CD4-positive, alpha-beta T cell (primary cell): ENCODE measurements around the gene RANBP9. TPM values are rescaled to one million over a fixed set of nuclear protein-coding genes. Genes with fewer than 3 reads are reported as not detected.

Source experiments
- ATAC-seq: fragments of 200-7000 bp; cut with Tn5 transposase; one replicate; pipeline ENCODE4 v1.10.0; 2022; ENCODE audit warnings: mild to moderate bottlenecking; ENCODE audit not compliant: poor library complexity
- CTCF ChIA-PET: fragments of 350-600 bp; sonication (Branson Sonifier 250); formaldehyde crosslinking; loops from one replicate; lab custom pipeline; 2021; ENCODE audit warnings: antibody characterized with exemption, inconsistent platforms; lab: Charles Lee
- POLR2A ChIA-PET: fragments of 350-600 bp; sonication (Branson Sonifier 250); formaldehyde crosslinking; loops from one replicate; lab custom pipeline; 2021; ENCODE audit warnings: antibody characterized with exemption, inconsistent platforms; lab: Charles Lee
- DNase-seq, 14 experiments: peaks; one replicate each; pipeline ENCODE4 v3.0.0-alpha.2; 2013 to 2020; ENCODE audit warnings: mixed read lengths in 2 of 14
- H3K27ac ChIP-seq, 2 donors: one replicate each; pipeline versions ENCODE4 v1.5.1 to v1.7.0; 2013; ENCODE audit warnings: low read length in 2 of 2, low read depth in 1 of 2, mild to moderate bottlenecking in 1 of 2
- H3K27me3 ChIP-seq, 2 experiments: 1 replicate in 1 of 2; 2 replicates in 1 of 2; pipeline versions ENCODE4 v1.6.1 to v1.7.0; 2013; ENCODE audit warnings: low read length in 2 of 2, control low read depth in 1 of 2, mild to moderate bottlenecking in 1 of 2, moderate library complexity in 1 of 2; ENCODE audit not compliant: insufficient read depth in 2 of 2, control insufficient read depth in 1 of 2
- H3K36me3 ChIP-seq: one replicate; pipeline ENCODE4 v1.6.1; 2013; ENCODE audit warnings: low read length, control low read depth; ENCODE audit not compliant: insufficient read depth
- H3K4me1 ChIP-seq: one replicate; pipeline ENCODE4 v1.6.1; 2013; ENCODE audit warnings: low read length, control low read depth; ENCODE audit not compliant: insufficient read depth
- H3K4me3 ChIP-seq: one replicate; pipeline ENCODE4 v1.5.1; 2013; ENCODE audit warnings: mild to moderate bottlenecking, low read length, moderate library complexity
- H3K9me3 ChIP-seq, 2 experiments: 1 replicate in 1 of 2; 2 replicates in 1 of 2; pipeline versions ENCODE4 v1.6.1 to v1.7.0; 2013; ENCODE audit warnings: low read length in 2 of 2, mild to moderate bottlenecking in 2 of 2, control low read depth in 1 of 2, moderate library complexity in 1 of 2; ENCODE audit not compliant: control insufficient read depth in 1 of 2, insufficient read depth in 1 of 2
- H3K27ac Mint-ChIP-seq: one replicate; pipeline ENCODE4 v1.8.0; 2020; ENCODE audit warnings: mixed read lengths
- H3K27me3 Mint-ChIP-seq: one replicate; pipeline ENCODE4 v1.8.0; 2021; ENCODE audit warnings: mixed read lengths
- H3K36me3 Mint-ChIP-seq: one replicate; pipeline ENCODE4 v1.8.0; 2021; ENCODE audit warnings: low read depth, mixed read lengths
- H3K4me1 Mint-ChIP-seq: one replicate; pipeline ENCODE4 v1.8.0; 2021; ENCODE audit warnings: low read depth, mixed read lengths
- H3K4me3 Mint-ChIP-seq: one replicate; pipeline ENCODE4 v1.8.0; 2020; ENCODE audit warnings: mild to moderate bottlenecking, mixed read lengths
- H3K9me3 Mint-ChIP-seq: one replicate; pipeline ENCODE4 v1.8.0; 2020; ENCODE audit warnings: mixed read lengths
- intact Hi-C, 2 experiments: fragments of 100-400 bp; cut with DNase I in 1 of 2; cut with micrococcal nuclease in 1 of 2; formaldehyde crosslinking; loops; one replicate each; pipeline versions ENCODE4 v1.15.1 to v1.9.0; 2023 to 2025; cut with DNase I, micrococcal nuclease
- total RNA-seq, 174 experiments: library from RNA in 2 of 174; stranded (reverse) in 2 of 174; gene quantifications; one replicate each; pipeline ENCODE4 v1.2.3 and lab custom pipeline; 2021 to 2026
- TF ChIP-seq, protein P1 (sequence below): fragments of 200-600 bp; IDR thresholded peaks from one replicate; pipeline ENCODE4 v1.8.0; 2022; ENCODE audit warnings: antibody characterized with exemption, mild to moderate bottlenecking

Gene RANBP9
- total RNA-seq, 2 experiments from 2014 or later: 60.8 to 62.9 TPM

DNA sequence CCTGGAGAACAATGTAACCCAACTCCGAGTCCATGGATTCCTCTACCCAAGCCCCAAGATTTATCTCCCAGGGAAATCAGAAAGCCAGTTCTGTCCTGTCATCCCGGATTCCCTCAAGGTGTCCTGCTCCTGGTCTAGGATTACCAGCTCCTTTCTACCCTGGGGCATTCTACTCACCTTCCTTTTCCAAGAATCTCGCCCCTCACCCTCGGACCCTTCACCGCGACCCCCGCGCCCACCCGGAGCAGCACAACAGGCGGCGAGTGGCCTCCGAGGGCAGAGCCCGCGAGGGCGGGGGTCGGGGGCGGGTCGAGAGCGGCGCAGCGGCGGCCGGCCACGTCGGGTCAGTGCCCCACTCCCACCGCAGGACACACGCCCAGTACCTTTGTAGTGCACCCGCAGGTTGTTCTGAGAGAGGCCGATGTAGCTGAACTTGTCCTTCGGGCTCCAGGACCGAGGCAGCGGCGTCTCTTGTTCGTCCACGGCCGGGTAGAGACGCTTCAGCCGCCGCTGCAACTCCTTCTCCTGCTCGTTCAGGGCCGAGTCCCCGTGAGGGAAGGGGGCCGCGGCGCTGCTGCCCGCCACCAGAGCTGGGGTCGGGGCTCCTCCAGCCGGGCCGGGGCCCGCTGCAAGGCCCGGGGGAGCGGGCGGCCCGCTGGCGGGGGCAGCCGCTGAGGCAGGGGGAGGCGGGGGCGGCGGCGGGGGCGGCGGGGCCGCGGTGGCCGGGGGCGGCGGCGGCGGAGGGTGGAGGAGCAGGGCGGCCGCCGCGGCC, 897 bp downstream of the RANBP9 start:
- Histone ChIP-seq H3K4me3 (peak overlapping the region; percentile 80), H3K4me1 (peaks cover 33% of the 10 kb centered on the region), H3K36me3 (no peaks in the 10 kb centered on the region), H3K27me3 (no peaks in the 10 kb centered on the region), H3K9me3 (peaks cover 0 to 3% of the 10 kb centered on the region in 2 experiments), H3K27ac (peak overlapping the region; percentile 66 to 73)
- H3K27ac Mint-ChIP-seq: peak overlapping the region; percentile 94
- TF ChIP-seq, protein P1, sequence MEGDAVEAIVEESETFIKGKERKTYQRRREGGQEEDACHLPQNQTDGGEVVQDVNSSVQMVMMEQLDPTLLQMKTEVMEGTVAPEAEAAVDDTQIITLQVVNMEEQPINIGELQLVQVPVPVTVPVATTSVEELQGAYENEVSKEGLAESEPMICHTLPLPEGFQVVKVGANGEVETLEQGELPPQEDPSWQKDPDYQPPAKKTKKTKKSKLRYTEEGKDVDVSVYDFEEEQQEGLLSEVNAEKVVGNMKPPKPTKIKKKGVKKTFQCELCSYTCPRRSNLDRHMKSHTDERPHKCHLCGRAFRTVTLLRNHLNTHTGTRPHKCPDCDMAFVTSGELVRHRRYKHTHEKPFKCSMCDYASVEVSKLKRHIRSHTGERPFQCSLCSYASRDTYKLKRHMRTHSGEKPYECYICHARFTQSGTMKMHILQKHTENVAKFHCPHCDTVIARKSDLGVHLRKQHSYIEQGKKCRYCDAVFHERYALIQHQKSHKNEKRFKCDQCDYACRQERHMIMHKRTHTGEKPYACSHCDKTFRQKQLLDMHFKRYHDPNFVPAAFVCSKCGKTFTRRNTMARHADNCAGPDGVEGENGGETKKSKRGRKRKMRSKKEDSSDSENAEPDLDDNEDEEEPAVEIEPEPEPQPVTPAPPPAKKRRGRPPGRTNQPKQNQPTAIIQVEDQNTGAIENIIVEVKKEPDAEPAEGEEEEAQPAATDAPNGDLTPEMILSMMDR: no peak
- peak overlapping the region; percentile 96 for H3K4me3 Mint-ChIP-seq
- H3K4me1 Mint-ChIP-seq: peaks cover 52% of the 10 kb centered on the region
- ChIA-PET CTCF (interaction anchor here (0.8 to 4.7 kb wide), 7 partner anchors 15 to 136 kb away, joined by 3 to 25 read pairs (median 5); partner anchors contain the start of genes NOL7 and SIRT5), POLR2A (interaction anchor here (0.9 to 5.7 kb wide), 17 partner anchors 14 to 382 kb away, joined by 3 to 129 read pairs (median 6); partner anchors contain the start of genes NOL7, SIRT5 and TBC1D7)
- intact Hi-C loops: loop anchor here (1.0 to 5.0 kb wide), 5 partner anchors 52 to 407 kb away; partner anchors contain the start of genes TBC1D7 (in 2 of the 2), CD83 (in 1 of the 2), MCUR1 (in 1 of the 2) and SIRT5 (in 1 of the 2)
- no peaks in the 10 kb centered on the region for H3K9me3 Mint-ChIP-seq
- no peaks in the 10 kb centered on the region for H3K27me3 Mint-ChIP-seq
- DNase-seq: peak in 13 of 14 experiments; percentile 5 to 61 (median 24)
- ATAC-seq: no peak
- peaks cover 33% of the 10 kb centered on the region for H3K36me3 Mint-ChIP-seq

DNA sequence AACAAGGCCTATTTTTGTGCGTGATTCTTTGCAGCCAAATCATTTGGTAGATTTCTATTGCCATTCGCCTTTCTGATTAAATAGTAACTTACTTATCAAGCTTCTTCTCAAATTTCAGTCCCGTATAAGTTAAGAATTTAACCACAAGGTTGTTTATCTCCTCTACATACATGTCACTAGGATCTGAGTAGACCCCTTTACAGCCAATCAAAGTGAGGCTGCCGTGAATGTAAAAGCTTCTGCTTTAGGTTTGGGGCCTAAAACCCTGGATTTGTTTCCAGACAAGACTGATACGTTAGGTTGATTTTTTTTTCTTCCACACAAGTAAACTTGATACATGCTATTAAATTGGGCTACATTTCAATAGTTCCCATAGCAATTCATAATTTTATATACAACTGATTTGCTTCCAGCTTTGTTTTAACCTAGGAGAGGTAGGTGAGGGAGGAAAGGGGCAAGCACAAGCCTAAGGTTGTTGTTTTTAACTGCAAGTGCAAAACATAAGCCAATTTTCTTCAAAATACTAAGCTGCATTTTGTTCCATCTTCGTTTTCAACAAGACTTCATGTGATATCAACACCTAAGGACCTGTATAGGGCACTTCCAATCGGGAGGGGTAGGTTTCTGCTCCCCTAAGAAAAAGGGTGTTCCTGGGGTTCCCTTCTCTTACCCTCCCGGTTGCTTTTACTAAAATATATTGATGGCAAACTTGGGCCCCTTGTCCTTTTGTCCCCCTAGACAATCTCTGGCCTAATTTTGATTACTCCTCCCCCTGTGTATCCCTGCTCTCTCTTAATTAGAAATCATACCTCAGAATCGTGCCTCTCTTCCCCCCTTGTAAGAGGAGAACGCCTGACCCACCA, 1.7 kb downstream of the RANBP9 start:
- H3K4me3 ChIP-seq: peak overlapping the region; percentile 80
- H3K4me1 Mint-ChIP-seq: peaks cover 52% of the 10 kb centered on the region
- H3K27me3 ChIP-seq: no peaks in the 10 kb centered on the region
- peak overlapping the region; percentile 96 for H3K4me3 Mint-ChIP-seq
- H3K36me3 Mint-ChIP-seq: peaks cover 33% of the 10 kb centered on the region
- H3K9me3 Mint-ChIP-seq: no peaks in the 10 kb centered on the region
- DNase-seq (peak in 4 of 14 experiments; percentile 24 to 56 (median 55)), ATAC-seq (peak; percentile 18)
- H3K27ac ChIP-seq: peak overlapping the region; percentile 66 to 73
- H3K27ac Mint-ChIP-seq: peak overlapping the region; percentile 94
- H3K36me3 ChIP-seq: no peaks in the 10 kb centered on the region
- ChIA-PET POLR2A (interaction anchor here (0.7 to 5.7 kb wide), 16 partner anchors 9 to 381 kb away, joined by 3 to 129 read pairs (median 4); partner anchors contain the start of genes NOL7, SIRT5 and TBC1D7), CTCF (interaction anchor here (0.7 to 4.7 kb wide), 8 partner anchors 13 to 136 kb away, joined by 3 to 25 read pairs (median 3); partner anchors contain the start of genes NOL7 and SIRT5)
- intact Hi-C loops: loop anchor here (2.0 to 5.0 kb wide), 6 partner anchors 21 to 407 kb away; partner anchors contain the start of genes TBC1D7 (in 2 of the 2), CD83 (in 1 of the 2) and MCUR1 (in 1 of the 2)
- H3K9me3 ChIP-seq: peaks cover 0 to 3% of the 10 kb centered on the region in 2 experiments
- TF ChIP-seq, protein P1: no peak
- H3K27me3 Mint-ChIP-seq: no peaks in the 10 kb centered on the region
- H3K4me1 ChIP-seq: peaks cover 35% of the 10 kb centered on the region
